Activated T-cell treated with anti-CD3 and anti-CD28 coated beads, Interleukin-2, amount 50 U/mL, for 1 hour (primary cell): ENCODE measurements around the gene ARHGAP9.
"Not testable (repeated sequence)": the region's sequence is repeated elsewhere in the genome, so short reads cannot be mapped to it uniquely, and the experiment has no call there.

ENCODE experiments used
- DNase-seq: peaks from one replicate; pipeline ENCODE4 v3.0.0-alpha.2; 2020

The ARHGAP9 gene

GRCh38 chr12:57456145-57456700, 23.4 kb downstream of the ARHGAP9 start:
- peak; percentile 53 for DNase-seq

- DNase-seq = no peak
These were observed 24.1 kb downstream of the ARHGAP9 start for GRCh38 chr12:57455374-57456144.

GRCh38 chr12:57454566-57455373, 24.9 kb downstream of the ARHGAP9 start, which contains the start of gene INHBE:
TSS of gene INHBE (plus strand) at chr12:57455307. CDS start at chr12:57455537, 230 bp downstream.
- DNase-seq = no peak

GRCh38 chr12:57454213-57454565, 25.5 kb downstream of the ARHGAP9 start:
- DNase-seq = no peak

GRCh38 chr12:57452937-57453509, 26.6 kb downstream of the ARHGAP9 start:
- DNase-seq = peak; percentile 63

- DNase-seq = no peak
These were observed 27.3 kb downstream of the ARHGAP9 start for GRCh38 chr12:57452181-57452936.

GRCh38 chr12:57451233-57451778, 28.4 kb downstream of the ARHGAP9 start:
- no peak for DNase-seq

GRCh38 chr12:57450057-57450456, 29.6 kb downstream of the ARHGAP9 start:
- no peak for DNase-seq

GRCh38 chr12:57449375-57449774, 30.3 kb downstream of the ARHGAP9 start:
- no peak for DNase-seq

- DNase-seq = no peak
These were observed 31.0 kb downstream of the ARHGAP9 start for GRCh38 chr12:57448669-57449068.

GRCh38 chr12:57446292-57446960, 33.2 kb downstream of the ARHGAP9 start:
- DNase-seq = no peak

- no peak for DNase-seq
These were observed 34.9 kb downstream of the ARHGAP9 start for GRCh38 chr12:57444744-57445143.

- not testable (repeated sequence) for DNase-seq
These were observed 35.3 kb downstream of the ARHGAP9 start for GRCh38 chr12:57444337-57444736.

- no peak for DNase-seq
These were observed 37.7 kb downstream of the ARHGAP9 start for GRCh38 chr12:57441846-57442427.

GRCh38 chr12:57441393-57441792, 38.3 kb downstream of the ARHGAP9 start:
- not testable (repeated sequence) for DNase-seq

- DNase-seq = no peak
These were observed 39.9 kb downstream of the ARHGAP9 start for GRCh38 chr12:57439762-57440266.

- DNase-seq = no peak
These were observed 41.3 kb downstream of the ARHGAP9 start for GRCh38 chr12:57438400-57438799.

GRCh38 chr12:57435293-57435692, 44.4 kb downstream of the ARHGAP9 start:
- DNase-seq = no peak

- no peak for DNase-seq
These were observed 45.0 kb downstream of the ARHGAP9 start, which contains the start of gene INHBC for GRCh38 chr12:57434517-57435223. TSS of gene INHBC (plus strand) at chr12:57434784. CDS start at chr12:57434887, 103 bp downstream.

GRCh38 chr12:57433370-57433769, 46.3 kb downstream of the ARHGAP9 start:
- no peak for DNase-seq
